IPS-18c (cell line): ENCODE results near the gene TBC1D3E.
"Not testable (repeated sequence)": the region's sequence is repeated elsewhere in the genome, so short reads cannot be mapped to it uniquely, and the experiment has no call there.

ENCODE experiments used
- H3K4me3 ChIP-seq: 2 replicates; pipeline ENCODE4 v1.7.0; 2013; ENCODE audit warnings: low read depth, mild to moderate bottlenecking, low read length, moderate library complexity; ENCODE audit not compliant: insufficient read depth
- H3K9me3 ChIP-seq: one replicate; pipeline ENCODE4 v1.6.1; 2013; ENCODE audit warnings: mild to moderate bottlenecking, low read length, moderate library complexity; ENCODE audit not compliant: control insufficient read depth, insufficient read depth

Gene TBC1D3E

DNA sequence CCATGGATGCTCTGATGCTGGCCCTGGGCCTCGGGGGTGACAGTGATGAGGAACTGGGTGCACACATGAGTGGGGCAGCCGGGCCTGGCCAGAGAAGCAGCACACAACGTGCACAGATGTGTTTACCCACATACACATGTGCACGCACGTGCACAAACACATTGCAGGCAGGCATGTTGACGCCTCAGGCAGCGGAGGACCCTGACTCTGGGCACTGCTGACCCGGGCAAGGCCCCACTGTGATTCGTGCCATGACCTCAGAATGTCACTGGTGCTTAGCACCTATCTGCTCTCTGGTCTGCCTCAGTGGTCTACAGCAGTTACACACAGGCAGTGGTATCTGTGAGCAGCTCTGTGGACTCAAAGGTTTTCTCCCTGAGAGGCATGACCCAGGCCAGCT is at the start of gene TBC1D3E:
TSS of gene TBC1D3E (plus strand) at position 301 of the 400 bp plus-strand sequence. CDS start 1,545 bp downstream, outside the sequence.
- H3K9me3 ChIP-seq, H3K4me3 ChIP-seq: not testable (repeated sequence)

DNA sequence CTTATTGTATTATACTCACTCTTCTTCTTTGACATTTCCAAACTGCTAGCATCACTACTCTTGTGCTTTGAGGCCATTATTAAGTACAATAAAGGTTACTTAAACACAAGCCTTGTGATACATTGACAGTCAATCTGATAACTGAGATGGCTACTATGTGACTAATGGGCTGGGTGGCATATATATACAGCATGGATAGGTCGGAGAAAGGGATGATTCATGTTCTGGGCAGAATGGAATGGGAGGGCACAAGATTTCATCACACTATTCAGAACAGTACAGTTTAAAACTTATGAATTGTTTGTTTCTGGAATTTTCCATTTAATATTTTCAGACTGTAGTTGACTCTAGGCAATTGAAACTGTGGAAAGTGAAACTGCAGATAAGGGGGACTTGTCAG is 40.4 kb upstream of the TBC1D3E start:
- H3K9me3 ChIP-seq, H3K4me3 ChIP-seq: not testable (repeated sequence)

DNA sequence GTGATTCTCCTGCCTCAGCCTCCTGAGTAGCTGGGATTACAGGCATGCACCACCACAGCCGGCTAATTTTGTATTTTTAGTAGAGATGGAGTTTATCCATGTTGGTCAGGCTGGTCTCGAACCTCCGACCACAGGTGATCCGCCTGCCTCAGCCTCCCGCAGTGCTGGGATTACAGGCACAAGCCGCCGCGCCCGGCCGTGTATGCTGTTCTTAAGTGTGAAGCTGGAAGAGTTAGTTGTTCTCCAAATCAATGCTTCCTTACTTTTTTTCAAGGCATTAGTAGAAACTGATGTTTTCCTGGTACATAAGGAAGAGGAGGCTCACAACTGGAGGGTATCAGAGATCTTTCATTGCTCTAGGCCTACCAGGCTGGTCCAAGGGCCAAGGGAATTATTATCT is 39.6 kb upstream of the TBC1D3E start:
- H3K9me3 ChIP-seq, H3K4me3 ChIP-seq: not testable (repeated sequence)

DNA sequence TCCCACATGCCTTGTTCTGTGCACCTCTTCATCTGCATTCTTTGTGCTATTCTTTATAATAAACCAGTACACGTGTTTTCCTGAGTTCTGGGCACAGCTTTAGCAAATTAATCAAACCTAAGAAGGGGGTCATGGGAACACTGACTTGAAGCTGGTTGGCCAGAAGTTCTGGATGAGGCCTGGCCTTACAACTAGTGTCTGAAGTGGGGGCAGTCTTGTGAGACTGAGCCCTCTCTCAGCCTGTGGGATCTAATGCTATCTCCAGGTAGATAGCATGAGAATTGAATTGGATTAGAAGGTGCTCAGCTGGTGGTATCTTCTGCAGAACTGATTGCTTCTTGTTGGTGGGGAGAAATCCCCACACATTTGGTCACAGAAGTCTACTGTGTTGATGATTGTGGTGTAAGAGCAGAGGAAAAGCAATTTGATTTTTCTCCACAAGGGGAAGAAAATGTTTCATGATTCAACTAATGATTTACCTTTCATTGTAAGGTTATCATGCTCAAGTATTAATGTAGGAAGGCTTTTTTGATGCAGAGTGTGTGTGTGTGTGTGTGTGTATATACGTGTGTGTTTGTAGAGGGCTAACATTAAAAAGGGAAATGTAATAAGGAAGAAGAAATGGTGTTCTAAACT is 33.6 kb upstream of the TBC1D3E start:
- H3K4me3 ChIP-seq, H3K9me3 ChIP-seq: not testable (repeated sequence)

DNA sequence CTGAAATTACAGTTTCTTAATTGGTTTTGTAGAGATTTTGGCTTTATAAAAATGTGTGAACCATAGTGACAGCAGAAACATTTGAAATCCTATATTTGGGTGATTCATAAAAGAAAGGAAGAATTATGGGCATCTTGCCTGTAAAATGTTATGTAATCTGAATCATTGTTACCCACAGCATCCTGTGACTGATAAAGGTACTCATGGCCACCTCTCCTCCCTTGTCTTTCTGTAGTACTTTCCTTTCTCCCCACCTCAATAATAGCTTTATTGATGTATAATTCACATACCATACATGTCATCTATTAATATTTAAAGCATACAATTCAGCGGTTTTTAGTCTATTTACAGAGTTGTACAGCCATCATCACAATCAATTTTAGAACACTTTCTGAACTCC is 28.5 kb upstream of the TBC1D3E start:
- not testable (repeated sequence) for H3K4me3 ChIP-seq, H3K9me3 ChIP-seq

DNA sequence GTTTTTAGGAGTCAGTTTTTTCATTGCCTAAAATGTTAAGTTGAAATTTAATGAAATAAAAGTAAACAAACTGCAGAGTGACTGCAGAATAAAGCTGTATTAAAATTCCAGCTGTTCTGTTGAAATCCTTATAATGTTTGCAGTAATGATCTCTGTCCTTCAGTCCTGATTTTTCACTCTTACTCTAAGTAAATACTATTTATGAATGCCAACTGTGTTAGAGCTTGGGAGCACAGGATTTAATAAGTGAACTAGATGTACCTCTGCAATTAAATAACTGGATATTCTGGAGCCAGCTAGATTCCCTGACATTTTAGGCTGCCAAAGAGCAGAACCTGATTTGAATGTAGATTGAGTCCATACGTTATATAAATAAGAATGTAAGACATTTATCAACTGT is 7.9 kb upstream of the TBC1D3E start:
- H3K9me3 ChIP-seq, H3K4me3 ChIP-seq: not testable (repeated sequence)

DNA sequence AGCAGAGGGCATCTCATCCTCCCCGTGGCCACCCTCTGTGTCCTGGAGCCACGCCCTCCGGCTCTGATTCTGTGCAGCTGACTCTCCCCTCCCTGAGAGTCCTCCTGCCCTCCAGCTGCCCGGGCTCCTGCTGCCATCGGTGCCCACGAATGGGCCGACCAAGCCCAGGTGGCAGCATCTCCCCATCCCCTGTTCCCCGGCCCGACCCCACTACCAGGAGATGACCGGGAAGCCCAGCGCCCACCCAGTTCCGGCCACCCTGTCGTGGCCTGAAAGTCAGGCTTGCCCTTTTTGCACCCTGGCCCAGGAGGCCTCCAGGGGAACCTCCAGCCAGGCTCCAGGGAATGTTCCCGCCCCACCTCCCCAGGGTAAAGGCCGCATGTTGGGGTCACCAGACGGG is 7.1 kb downstream of the TBC1D3E start:
- H3K4me3 ChIP-seq, H3K9me3 ChIP-seq: not testable (repeated sequence)
